Activated naive CD8-positive, alpha-beta T cell treated with anti-CD3 and anti-CD28 coated beads, Interleukin-2, amount 50 U/mL, for 24 hours (primary cell): ENCODE measurements around the gene IRF2.

ENCODE experiments used
- ATAC-seq: fragments of 150-1000 bp; cut with Tn5 transposase; one replicate; pipeline ENCODE4 v1.10.0; 2021
- DNase-seq: peaks from one replicate; pipeline ENCODE4 v3.0.0; 2021
- H3K27ac Mint-ChIP-seq: one replicate; pipeline ENCODE4 v1.8.0; 2021; ENCODE audit warnings: mild to moderate bottlenecking, mixed read lengths
- H3K27me3 Mint-ChIP-seq: one replicate; pipeline ENCODE4 v1.8.0; 2021; ENCODE audit warnings: mixed read lengths
- H3K36me3 Mint-ChIP-seq: one replicate; pipeline ENCODE4 v1.8.0; 2021; ENCODE audit warnings: low read depth, mixed read lengths
- H3K4me1 Mint-ChIP-seq: one replicate; pipeline ENCODE4 v1.8.0; 2021; ENCODE audit warnings: mixed read lengths
- H3K4me3 Mint-ChIP-seq: one replicate; pipeline ENCODE4 v1.8.0; 2021; ENCODE audit warnings: mild to moderate bottlenecking, moderate library complexity, mixed read lengths
- H3K9me3 Mint-ChIP-seq: one replicate; pipeline ENCODE4 v1.8.0; 2021; ENCODE audit warnings: mixed read lengths

IRF2 gene

DNA sequence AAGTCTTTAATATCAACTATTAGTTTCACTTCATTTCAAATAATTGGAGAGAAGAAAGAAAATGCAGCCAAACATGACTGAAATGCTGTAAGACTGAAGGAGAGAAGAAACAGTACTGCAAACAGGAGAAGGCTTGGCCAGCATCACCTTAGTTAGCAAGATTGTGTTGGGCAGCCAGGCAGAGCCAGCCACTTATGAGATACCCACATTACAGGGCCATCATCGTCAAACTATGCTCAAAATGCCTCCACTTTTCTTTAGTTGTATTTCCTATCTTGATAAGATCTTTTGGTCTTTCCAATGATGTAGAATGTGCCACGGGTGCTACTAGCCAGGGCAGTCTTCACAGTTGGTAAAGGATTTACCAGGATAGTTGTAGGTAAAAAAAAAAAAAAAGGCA, 10.9 kb upstream of the IRF2 start:
- H3K4me1 Mint-ChIP-seq, result peaks cover 28% of the 10 kb centered on the region
- H3K9me3 Mint-ChIP-seq, result peaks cover 6% of the 10 kb centered on the region
- ATAC-seq (no peak), DNase-seq (no peak)
- no peak overlapping the region for H3K27ac Mint-ChIP-seq
- H3K4me3 Mint-ChIP-seq, result no peak overlapping the region
- no peaks in the 10 kb centered on the region for H3K27me3 Mint-ChIP-seq
- peaks cover 11% of the 10 kb centered on the region for H3K36me3 Mint-ChIP-seq

DNA sequence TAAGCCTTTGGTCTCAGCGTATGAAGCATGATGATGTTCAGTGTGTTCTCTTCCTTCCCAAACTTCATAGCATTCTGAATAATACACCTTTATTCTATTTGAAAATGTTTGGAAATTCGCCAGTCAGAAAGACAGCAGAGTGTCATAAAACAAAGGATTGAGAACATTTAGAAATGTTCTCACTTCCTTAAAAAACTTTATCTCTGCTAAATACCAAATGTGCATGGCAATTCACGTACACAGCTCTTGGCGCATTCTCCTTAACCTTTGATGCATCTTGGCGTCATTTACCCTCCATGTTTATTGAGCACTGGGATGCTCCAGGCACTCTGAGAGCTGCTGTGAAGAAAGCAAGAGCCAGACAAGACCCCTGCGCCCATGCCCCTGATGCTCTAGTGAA, 7.2 kb upstream of the IRF2 start:
- ATAC-seq (no peak), DNase-seq (no peak)
- peaks cover 18% of the 10 kb centered on the region for H3K36me3 Mint-ChIP-seq
- no peak overlapping the region for H3K27ac Mint-ChIP-seq
- peaks cover 58% of the 10 kb centered on the region for H3K4me1 Mint-ChIP-seq
- H3K4me3 Mint-ChIP-seq, result no peak overlapping the region
- H3K9me3 Mint-ChIP-seq, result peaks cover 6% of the 10 kb centered on the region
- no peaks in the 10 kb centered on the region for H3K27me3 Mint-ChIP-seq

DNA sequence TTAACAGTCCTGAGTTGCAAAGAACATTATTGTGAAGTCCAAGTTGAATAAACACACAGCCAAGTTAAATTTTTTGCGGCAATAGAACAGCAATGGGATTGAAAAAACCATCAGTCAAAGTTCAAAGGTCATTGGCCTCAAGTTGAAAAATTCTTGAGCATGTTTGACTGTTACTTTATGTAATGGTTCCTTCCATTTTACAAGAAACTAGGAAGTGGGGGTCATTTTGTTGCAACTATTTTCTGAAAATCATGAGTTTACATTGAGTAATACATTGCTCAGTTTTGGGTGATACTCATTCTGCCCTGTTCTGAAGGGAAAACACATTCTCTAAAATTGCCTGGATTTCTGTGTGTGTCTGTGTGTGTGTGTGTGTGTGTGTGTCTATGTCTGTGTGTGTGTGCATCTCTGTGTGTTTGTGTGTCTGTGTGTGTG, 5.2 kb upstream of the IRF2 start:
- no peaks in the 10 kb centered on the region for H3K27me3 Mint-ChIP-seq
- DNase-seq, result no peak
- H3K4me1 Mint-ChIP-seq, result peaks cover 62% of the 10 kb centered on the region
- no peak overlapping the region for H3K27ac Mint-ChIP-seq
- H3K9me3 Mint-ChIP-seq, result peaks cover 6% of the 10 kb centered on the region
- no peak for ATAC-seq
- H3K36me3 Mint-ChIP-seq, result peaks cover 30% of the 10 kb centered on the region
- no peak overlapping the region for H3K4me3 Mint-ChIP-seq

DNA sequence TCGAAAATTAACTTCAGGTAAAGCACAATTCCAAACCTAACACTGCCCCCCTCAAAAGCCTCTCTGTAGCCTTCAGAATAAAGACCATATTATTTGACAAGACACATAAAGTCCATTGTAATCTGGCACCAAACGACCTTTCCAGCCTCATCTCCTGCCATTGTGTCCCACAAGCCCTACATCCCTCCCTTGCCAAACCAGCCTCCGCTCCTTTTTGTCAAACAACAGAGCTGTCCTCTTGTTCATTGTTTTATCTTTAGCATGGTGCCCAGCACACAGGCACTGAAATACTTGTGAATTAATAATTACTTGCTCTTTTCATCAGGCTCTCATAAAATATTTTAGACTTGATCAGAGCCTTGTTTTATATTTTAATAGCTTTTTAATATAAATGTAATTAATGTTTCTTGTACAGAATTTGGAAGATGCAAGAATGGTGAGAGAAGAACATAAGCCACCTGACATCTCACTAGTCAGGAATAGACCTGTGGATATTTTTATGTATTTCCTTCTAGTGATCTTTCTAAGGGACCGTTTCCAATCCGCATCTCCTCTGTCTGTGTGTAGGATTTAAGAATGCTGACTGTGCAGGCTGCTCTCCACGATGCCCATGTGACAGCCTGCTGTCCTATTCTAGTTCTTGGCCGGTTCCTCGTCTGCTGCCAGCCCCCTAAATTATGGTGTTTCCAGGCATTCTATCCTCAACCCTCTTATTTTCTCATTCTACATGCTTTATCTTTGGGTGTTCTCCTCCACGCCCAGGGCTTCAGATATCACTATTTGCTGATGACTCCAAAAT, 3.0 kb upstream of the IRF2 start:
- H3K27ac Mint-ChIP-seq, result peak overlapping the region; percentile 93
- no peak for ATAC-seq
- DNase-seq, result no peak
- no peaks in the 10 kb centered on the region for H3K27me3 Mint-ChIP-seq
- no peaks in the 10 kb centered on the region for H3K9me3 Mint-ChIP-seq
- peaks cover 20% of the 10 kb centered on the region for H3K36me3 Mint-ChIP-seq
- peak overlapping the region; percentile 89 for H3K4me3 Mint-ChIP-seq
- H3K4me1 Mint-ChIP-seq, result peaks cover 50% of the 10 kb centered on the region

DNA sequence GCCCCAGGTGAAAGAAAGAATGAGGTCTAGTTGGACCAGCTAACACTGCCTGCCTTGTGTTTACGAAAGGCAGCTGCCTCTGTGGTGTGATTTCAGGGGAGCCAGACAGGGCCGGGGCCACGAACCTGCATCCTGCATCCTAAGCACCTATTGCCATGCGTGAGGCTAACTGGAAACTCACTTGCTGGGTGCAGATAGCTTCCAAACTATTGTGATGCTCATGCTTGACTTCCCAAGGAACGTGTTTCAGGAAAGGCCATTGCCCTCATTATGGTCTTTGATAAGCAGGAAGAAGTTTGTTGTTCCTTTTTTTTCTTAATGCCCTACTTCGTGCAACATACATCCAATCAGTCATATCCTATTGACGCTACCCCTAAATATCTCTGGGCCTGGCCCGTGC, 2.3 kb upstream of the IRF2 start:
- Mint-ChIP-seq H3K9me3 (no peaks in the 10 kb centered on the region), H3K4me3 (peak overlapping the region; percentile 89), H3K27me3 (no peaks in the 10 kb centered on the region), H3K27ac (peak overlapping the region; percentile 93), H3K36me3 (peaks cover 19% of the 10 kb centered on the region), H3K4me1 (peaks cover 54% of the 10 kb centered on the region)
- peak; percentile 21 for DNase-seq
- no peak for ATAC-seq

DNA sequence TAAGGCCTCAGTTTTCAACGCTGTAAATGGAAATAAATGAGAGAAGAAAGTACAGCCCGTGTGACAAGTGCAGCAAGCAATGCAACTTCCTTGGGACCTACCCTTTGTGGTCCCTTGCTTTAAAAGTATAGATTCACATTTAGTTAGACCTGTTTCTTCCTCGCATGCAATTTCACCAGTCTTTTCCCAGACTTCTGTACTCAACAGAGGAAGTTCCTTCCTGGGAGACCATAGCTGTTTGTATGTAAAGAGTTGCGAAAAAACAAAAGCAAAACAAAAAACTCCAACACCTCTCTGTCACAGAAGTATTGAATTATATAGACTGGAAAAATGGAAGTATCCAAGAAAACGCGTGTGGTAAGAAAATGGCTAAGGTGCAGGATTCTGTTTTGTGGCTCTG, 1.1 kb upstream of the IRF2 start:
- no peaks in the 10 kb centered on the region for H3K9me3 Mint-ChIP-seq

DNA sequence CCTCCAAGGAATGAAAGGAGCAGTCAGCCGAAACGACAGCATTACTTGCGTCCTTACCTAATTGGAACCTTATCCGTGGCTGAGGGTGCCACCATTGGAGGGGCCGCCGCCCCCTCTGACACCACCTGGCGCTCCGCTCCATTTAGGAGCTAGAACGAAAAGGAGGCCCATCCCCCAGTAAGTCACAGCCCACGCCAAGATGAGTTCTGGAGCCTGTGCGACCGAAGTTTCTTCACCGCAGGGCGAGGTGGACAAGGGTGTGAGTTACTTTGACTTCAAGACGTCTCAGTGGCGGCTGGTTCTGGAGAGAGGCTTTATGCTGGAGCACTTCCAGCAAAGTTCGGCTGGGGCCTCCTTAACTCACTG, 729 bp upstream of the IRF2 start:
- Mint-ChIP-seq H3K4me3 (peak overlapping the region; percentile 89), H3K4me1 (peaks cover 58% of the 10 kb centered on the region), H3K27me3 (no peaks in the 10 kb centered on the region), H3K27ac (peak overlapping the region; percentile 93), H3K36me3 (peaks cover 19% of the 10 kb centered on the region), H3K9me3 (no peaks in the 10 kb centered on the region)
- peak; percentile 40 for ATAC-seq
- peak; percentile 70 for DNase-seq

More for the DNA sequence above, 1.1 kb upstream of the IRF2 start:
- H3K4me1 Mint-ChIP-seq, result peaks cover 56% of the 10 kb centered on the region
- ATAC-seq (no peak), DNase-seq (no peak)
- peaks cover 19% of the 10 kb centered on the region for H3K36me3 Mint-ChIP-seq
- H3K27me3 Mint-ChIP-seq, result no peaks in the 10 kb centered on the region
- H3K27ac Mint-ChIP-seq, result peak overlapping the region; percentile 93
- H3K4me3 Mint-ChIP-seq, result peak overlapping the region; percentile 89

DNA sequence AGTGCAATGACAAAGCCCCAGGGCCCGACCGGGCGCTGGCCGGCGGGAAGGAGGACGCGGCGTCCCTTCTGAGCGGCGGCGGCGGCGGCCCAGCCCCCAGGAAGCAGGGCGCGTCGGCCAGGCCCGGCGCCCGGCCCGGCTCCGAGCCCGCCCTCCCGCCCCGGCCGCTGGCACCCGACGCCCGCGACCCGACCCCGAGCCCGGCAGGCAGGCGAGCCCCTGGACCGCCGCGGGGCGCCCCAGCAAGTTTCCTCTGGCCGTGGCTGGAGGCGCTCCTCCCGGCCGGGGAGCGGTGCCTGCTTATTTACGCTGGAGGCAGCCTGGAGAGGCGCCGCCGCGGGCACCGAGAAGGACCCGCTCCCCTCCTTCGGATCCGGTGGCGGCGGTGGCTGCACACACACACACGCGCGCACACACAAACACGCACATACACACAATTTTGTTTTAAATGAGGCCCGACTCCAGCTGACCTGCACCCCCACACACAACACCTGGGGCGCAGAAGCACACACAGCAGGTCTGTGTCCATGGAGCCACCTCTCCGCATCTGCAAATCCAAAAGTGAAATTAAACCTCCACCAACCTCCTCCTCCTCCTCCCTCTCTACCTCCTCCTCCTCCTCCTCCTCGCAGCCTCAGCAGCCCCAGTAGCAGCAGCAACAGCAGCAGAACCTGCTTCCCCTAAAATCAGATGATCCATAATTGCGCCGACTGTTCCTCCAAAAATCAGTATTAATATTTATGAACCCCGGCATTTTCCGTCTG, 669 bp downstream of the IRF2 start:
- Mint-ChIP-seq H3K4me3 (peak overlapping the region; percentile 89), H3K9me3 (no peaks in the 10 kb centered on the region), H3K36me3 (peaks cover 21% of the 10 kb centered on the region), H3K27me3 (no peaks in the 10 kb centered on the region), H3K4me1 (peaks cover 55% of the 10 kb centered on the region), H3K27ac (peak overlapping the region; percentile 93)
- ATAC-seq, result peak; percentile 14
- DNase-seq, result peak; percentile 50

DNA sequence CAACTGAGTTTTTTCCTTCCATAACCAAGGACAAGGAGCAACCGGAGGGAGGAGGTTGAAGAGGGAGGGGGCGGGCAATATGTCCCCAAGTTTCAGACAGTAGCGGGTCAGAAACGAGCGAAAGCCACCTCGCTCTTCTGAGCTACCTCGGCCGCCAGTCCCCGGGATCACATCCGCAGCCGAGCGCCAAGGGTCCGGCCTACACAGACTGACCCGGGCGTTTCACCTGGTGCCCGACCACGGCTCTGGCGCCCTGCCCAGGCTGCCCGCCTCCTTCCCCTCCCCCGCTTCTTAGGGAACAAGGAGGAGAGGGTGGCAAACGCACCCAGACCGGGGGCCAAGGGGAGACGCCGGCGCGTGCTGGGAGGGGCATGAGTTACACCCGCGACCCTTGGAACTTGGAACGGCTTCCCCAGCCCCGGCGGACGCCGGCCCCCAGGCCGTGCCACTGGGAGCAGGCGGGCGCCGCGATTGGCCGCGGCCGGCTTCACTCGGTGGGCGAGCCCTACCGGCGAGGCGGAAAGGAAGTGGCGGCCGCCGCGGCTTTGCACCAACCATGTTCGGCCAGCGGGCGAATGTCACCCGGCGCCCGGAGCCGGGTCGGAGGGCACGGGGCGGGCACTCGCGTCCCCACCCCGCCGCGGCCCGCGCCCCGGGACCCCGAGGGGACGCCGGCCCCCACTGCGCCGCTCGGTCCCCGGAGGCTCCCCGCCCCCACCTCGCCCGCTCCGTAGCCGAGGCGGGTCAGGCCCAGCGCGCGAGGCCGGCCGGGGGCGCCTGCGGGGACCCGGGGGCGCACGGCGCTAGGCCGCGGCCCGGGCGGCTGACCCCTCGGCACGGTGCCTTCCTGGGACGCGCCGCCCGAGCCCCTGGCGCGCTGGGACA, 1.5 kb downstream of the IRF2 start:
- Mint-ChIP-seq H3K27me3 (no peaks in the 10 kb centered on the region), H3K27ac (peak overlapping the region; percentile 94), H3K36me3 (peaks cover 21% of the 10 kb centered on the region), H3K4me3 (peak overlapping the region; percentile 88), H3K4me1 (peaks cover 50% of the 10 kb centered on the region), H3K9me3 (no peaks in the 10 kb centered on the region)
- ATAC-seq, result peak; percentile 34
- peak; percentile 74 for DNase-seq

DNA sequence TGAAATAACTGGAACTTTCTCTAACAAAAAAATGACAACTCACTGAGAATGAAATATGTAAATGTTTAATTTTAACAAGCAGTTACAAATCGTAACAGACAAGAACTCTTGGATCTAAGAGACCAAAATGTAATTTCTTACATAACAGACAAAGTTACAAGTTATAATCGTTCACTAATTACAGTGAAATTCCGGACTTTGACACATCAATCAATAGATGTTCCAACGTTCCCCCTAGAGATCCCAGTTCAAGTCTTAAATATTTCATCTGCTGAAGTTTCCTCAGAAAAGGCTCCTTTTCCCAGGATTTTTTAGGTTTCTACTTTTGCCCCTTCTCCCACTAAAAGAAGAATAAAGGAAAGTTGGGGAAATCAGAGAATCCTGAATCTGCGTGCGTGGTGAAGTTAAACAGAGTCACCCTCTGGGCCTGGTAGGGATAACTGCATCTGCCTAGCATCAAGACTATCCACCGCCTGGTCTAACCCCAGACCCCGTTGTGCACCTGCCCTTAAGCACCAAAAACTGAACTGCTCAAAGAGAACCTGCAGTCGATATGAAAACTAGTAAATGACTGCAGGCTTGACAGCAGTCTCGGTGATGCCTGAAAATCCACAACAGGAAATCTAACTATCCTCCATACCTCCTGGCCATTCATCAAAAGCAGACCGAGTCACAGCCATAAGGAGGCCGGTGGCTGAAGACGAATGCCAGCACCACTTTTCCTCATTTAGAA, 2.3 kb downstream of the IRF2 start:
- peak; percentile 31 for DNase-seq
- no peak for ATAC-seq
- H3K27me3 Mint-ChIP-seq, result no peaks in the 10 kb centered on the region
- peaks cover 22% of the 10 kb centered on the region for H3K36me3 Mint-ChIP-seq
- no peaks in the 10 kb centered on the region for H3K9me3 Mint-ChIP-seq
- H3K4me3 Mint-ChIP-seq, result peak overlapping the region; percentile 88
- H3K27ac Mint-ChIP-seq, result peak overlapping the region; percentile 94
- H3K4me1 Mint-ChIP-seq, result peaks cover 51% of the 10 kb centered on the region

DNA sequence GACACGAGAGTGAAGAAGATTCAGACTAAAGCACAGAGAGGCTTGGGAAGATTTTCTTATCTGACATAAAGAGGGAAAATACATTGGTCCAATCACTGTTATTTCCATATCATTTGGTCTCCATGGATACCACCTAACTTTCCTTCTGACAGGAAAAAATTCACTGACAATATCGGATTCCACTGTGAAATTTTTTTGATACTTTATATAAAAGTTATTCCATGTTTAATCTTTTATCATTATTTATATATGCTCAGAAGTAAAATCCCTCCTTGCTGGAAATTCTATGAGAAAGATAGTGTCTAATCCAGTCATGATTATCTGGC, 3.6 kb downstream of the IRF2 start:
- Mint-ChIP-seq H3K4me3 (no peak overlapping the region), H3K27ac (peak overlapping the region; percentile 33)

DNA sequence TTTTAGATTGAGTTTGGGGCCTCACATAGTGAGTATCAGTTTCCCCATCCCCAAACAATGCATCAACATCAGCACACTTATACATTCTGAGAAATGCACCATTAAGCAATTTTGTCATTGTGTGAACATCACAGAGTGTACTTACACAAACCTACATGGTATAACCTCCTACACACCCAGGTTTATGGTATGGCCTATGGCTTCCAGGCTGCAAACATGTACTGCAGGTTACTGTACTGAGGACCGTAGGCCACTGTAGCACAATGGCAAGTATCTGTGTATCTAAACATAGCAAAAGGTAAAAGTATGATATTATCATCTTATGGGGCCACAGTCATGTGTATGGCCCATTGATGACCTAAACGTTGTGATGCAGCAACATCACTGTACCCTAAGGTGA, 7.7 kb downstream of the IRF2 start:
- peaks cover 55% of the 10 kb centered on the region for H3K4me1 Mint-ChIP-seq
- no peak overlapping the region for H3K27ac Mint-ChIP-seq
- no peaks in the 10 kb centered on the region for H3K9me3 Mint-ChIP-seq
- H3K4me3 Mint-ChIP-seq, result no peak overlapping the region
- ATAC-seq, result no peak
- H3K36me3 Mint-ChIP-seq, result peaks cover 6% of the 10 kb centered on the region
- DNase-seq, result no peak
- H3K27me3 Mint-ChIP-seq, result no peaks in the 10 kb centered on the region

More for the DNA sequence above, 3.6 kb downstream of the IRF2 start:
- DNase-seq (no peak), ATAC-seq (no peak)
- Mint-ChIP-seq H3K4me1 (peaks cover 48% of the 10 kb centered on the region), H3K9me3 (no peaks in the 10 kb centered on the region), H3K27me3 (no peaks in the 10 kb centered on the region), H3K36me3 (peaks cover 12% of the 10 kb centered on the region)

DNA sequence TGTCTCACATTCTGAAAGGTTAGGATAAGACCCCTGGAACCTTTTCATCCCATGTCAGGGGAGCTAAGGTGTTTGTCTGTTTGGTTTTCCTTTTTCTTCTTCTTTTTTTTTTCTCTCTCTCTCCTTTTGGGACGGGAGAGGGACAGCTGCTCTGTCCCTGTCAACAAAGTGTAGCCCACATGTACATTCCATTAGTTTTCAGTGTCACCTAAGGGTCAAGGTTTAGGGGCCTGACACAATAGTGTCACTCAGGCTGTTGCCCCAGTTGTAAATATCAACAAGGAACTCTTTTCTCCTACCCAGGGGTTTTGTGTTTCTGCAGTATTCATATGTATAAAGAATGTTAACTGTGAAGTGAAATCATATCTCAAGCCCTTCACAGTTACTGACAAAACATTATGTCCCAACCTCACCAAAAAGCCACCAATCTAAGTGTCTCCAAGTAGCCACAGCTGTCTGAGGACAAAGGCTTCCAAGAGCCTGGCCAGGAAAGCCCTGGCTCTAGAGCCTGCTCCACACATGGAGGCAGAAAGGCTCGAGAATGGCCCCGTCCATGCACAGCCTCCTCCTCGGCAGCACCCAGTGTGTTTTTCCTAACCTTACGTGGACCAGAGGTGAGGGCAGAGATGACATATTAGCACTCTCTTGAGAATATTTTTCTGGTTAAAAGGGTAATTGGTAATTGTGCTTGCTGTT, 9.4 kb downstream of the IRF2 start:
- H3K27ac Mint-ChIP-seq, result peak overlapping the region; percentile 33
- peaks cover 5% of the 10 kb centered on the region for H3K36me3 Mint-ChIP-seq

More for the DNA sequence above, 9.4 kb downstream of the IRF2 start:
- DNase-seq (no peak), ATAC-seq (no peak)
- no peaks in the 10 kb centered on the region for H3K27me3 Mint-ChIP-seq
- H3K9me3 Mint-ChIP-seq, result no peaks in the 10 kb centered on the region
- H3K4me1 Mint-ChIP-seq, result peaks cover 60% of the 10 kb centered on the region
- H3K4me3 Mint-ChIP-seq, result no peak overlapping the region
